WTC11 (cell line): ENCODE data around the gene RRAS.

ENCODE experiments used
- ESRRA ChIP-seq: sonication (generic); formaldehyde crosslinking; IDR thresholded peaks from 2 replicates; pipeline ENCODE4 v1.8.1; 2022; ENCODE audit warnings: mild to moderate bottlenecking, missing genetic modification reagents, borderline replicate concordance
- GABPB1 ChIP-seq: sonication (generic); formaldehyde crosslinking; IDR thresholded peaks from 2 replicates; pipeline ENCODE4 v1.8.1; 2023; ENCODE audit warnings: mild to moderate bottlenecking, missing genetic modification reagents
- MYBL2 ChIP-seq: sonication (generic); formaldehyde crosslinking; IDR thresholded peaks from 2 replicates; pipeline ENCODE4 v1.8.1; 2023; ENCODE audit warnings: mild to moderate bottlenecking, moderate library complexity, missing genetic modification reagents
- NR1H2 ChIP-seq: sonication (generic); formaldehyde crosslinking; IDR thresholded peaks from 2 replicates; pipeline ENCODE4 v1.9.0; 2021; ENCODE audit warnings: mild to moderate bottlenecking, moderate library complexity, missing genetic modification reagents
- TF ChIP-seq, protein P1 (sequence below): fragments of 200-600 bp; IDR thresholded peaks from 2 replicates; pipeline ENCODE4 v1.8.0; 2022; ENCODE audit warnings: antibody characterized with exemption
- TF ChIP-seq, protein P2 (sequence below): sonication (generic); formaldehyde crosslinking; IDR thresholded peaks from 2 replicates; pipeline ENCODE4 v1.8.0; 2022; ENCODE audit warnings: mild to moderate bottlenecking, missing genetic modification reagents
- TF ChIP-seq, protein P3 (sequence below): sonication (generic); formaldehyde crosslinking; IDR thresholded peaks from 2 replicates; pipeline ENCODE4 v1.8.0; 2022; ENCODE audit warnings: mild to moderate bottlenecking, missing genetic modification reagents
- TF ChIP-seq, protein P4 (sequence below): sonication (generic); formaldehyde crosslinking; IDR thresholded peaks from 2 replicates; pipeline ENCODE4 v1.8.1; 2023; ENCODE audit warnings: mild to moderate bottlenecking, missing genetic modification reagents, moderate library complexity
- TF ChIP-seq, protein P5 (sequence below): sonication (generic); formaldehyde crosslinking; IDR thresholded peaks from 2 replicates; pipeline ENCODE4 v1.8.0; 2022; ENCODE audit warnings: missing genetic modification reagents

DNA sequence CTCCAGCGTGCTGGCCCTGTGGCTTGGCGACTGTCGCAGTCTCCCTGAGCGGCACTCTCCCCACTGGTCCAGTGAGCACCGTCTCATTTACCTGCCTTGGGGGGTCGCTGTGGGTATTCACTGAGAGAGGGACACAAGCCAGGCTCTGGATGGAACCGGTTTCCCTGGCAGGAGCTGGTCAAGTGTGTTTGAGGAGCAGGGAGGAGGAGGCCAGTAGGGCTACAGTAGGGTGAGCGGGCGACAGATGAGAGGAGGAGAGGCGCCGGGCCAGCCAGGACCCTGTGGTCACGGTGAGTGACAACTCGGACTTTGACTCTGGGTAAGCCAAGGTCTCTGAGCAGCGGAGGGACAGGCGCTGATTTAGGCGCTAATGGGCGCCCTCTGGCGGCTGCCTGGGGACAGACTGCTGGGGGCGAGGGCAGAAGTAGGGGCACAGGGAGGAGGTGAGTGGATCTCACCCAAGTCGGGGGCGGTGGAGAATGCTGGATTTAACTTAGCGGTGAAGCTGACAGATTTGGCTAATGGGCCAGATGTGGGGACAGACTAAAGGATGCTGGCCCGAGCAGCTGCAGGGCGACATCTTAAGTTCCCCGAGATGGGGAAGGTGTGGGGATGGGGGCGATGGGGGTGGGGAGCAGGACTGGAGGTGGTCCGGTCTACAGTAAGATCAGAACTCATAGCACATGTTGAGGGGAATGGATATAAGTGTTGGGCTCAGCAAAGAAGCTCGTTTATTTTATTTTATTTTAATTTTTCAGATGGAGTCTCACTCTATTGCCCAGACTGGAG lies 32.4 kb upstream of the RRAS start:
- TF ChIP-seq, protein P1, sequence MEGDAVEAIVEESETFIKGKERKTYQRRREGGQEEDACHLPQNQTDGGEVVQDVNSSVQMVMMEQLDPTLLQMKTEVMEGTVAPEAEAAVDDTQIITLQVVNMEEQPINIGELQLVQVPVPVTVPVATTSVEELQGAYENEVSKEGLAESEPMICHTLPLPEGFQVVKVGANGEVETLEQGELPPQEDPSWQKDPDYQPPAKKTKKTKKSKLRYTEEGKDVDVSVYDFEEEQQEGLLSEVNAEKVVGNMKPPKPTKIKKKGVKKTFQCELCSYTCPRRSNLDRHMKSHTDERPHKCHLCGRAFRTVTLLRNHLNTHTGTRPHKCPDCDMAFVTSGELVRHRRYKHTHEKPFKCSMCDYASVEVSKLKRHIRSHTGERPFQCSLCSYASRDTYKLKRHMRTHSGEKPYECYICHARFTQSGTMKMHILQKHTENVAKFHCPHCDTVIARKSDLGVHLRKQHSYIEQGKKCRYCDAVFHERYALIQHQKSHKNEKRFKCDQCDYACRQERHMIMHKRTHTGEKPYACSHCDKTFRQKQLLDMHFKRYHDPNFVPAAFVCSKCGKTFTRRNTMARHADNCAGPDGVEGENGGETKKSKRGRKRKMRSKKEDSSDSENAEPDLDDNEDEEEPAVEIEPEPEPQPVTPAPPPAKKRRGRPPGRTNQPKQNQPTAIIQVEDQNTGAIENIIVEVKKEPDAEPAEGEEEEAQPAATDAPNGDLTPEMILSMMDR, result peak; percentile 92
- TF ChIP-seq, protein P2, sequence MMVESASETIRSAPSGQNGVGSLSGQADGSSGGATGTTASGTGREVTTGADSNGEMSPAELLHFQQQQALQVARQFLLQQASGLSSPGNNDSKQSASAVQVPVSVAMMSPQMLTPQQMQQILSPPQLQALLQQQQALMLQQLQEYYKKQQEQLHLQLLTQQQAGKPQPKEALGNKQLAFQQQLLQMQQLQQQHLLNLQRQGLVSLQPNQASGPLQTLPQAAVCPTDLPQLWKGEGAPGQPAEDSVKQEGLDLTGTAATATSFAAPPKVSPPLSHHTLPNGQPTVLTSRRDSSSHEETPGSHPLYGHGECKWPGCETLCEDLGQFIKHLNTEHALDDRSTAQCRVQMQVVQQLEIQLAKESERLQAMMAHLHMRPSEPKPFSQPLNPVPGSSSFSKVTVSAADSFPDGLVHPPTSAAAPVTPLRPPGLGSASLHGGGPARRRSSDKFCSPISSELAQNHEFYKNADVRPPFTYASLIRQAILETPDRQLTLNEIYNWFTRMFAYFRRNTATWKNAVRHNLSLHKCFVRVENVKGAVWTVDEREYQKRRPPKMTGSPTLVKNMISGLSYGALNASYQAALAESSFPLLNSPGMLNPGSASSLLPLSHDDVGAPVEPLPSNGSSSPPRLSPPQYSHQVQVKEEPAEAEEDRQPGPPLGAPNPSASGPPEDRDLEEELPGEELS (CRISPR knock-in tag), result no peak; the same call in 1 of the 2 replicates
- TF ChIP-seq, protein P3, sequence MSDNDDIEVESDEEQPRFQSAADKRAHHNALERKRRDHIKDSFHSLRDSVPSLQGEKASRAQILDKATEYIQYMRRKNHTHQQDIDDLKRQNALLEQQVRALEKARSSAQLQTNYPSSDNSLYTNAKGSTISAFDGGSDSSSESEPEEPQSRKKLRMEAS, result peak; percentile 50; the same call in 1 of the 2 replicates
- no peak for TF ChIP-seq NR1H2 (CRISPR knock-in tag)
- TF ChIP-seq, protein P4, sequence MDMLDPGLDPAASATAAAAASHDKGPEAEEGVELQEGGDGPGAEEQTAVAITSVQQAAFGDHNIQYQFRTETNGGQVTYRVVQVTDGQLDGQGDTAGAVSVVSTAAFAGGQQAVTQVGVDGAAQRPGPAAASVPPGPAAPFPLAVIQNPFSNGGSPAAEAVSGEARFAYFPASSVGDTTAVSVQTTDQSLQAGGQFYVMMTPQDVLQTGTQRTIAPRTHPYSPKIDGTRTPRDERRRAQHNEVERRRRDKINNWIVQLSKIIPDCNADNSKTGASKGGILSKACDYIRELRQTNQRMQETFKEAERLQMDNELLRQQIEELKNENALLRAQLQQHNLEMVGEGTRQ (CRISPR knock-in tag), result no peak
- TF ChIP-seq, protein P5, sequence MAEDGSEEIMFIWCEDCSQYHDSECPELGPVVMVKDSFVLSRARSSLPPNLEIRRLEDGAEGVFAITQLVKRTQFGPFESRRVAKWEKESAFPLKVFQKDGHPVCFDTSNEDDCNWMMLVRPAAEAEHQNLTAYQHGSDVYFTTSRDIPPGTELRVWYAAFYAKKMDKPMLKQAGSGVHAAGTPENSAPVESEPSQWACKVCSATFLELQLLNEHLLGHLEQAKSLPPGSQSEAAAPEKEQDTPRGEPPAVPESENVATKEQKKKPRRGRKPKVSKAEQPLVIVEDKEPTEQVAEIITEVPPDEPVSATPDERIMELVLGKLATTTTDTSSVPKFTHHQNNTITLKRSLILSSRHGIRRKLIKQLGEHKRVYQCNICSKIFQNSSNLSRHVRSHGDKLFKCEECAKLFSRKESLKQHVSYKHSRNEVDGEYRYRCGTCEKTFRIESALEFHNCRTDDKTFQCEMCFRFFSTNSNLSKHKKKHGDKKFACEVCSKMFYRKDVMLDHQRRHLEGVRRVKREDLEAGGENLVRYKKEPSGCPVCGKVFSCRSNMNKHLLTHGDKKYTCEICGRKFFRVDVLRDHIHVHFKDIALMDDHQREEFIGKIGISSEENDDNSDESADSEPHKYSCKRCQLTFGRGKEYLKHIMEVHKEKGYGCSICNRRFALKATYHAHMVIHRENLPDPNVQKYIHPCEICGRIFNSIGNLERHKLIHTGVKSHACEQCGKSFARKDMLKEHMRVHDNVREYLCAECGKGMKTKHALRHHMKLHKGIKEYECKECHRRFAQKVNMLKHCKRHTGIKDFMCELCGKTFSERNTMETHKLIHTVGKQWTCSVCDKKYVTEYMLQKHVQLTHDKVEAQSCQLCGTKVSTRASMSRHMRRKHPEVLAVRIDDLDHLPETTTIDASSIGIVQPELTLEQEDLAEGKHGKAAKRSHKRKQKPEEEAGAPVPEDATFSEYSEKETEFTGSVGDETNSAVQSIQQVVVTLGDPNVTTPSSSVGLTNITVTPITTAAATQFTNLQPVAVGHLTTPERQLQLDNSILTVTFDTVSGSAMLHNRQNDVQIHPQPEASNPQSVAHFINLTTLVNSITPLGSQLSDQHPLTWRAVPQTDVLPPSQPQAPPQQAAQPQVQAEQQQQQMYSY, result no peak
- TF ChIP-seq ESRRA, result no peak
- TF ChIP-seq GABPB1 (CRISPR knock-in tag), result no peak
- no peak for TF ChIP-seq MYBL2
